PC-9 (cell line): ENCODE data around the gene HSF4.

Experiments used
- EZH2 ChIP-seq: fragments of 200-600 bp; sonication (generic); IDR thresholded peaks from 2 replicates; pipeline ENCODE4 v1.8.0; 2017; ENCODE audit warnings: antibody characterized with exemption, low read depth
- TF ChIP-seq, protein P1 (sequence below): fragments of 200-600 bp; sonication (generic); conservative IDR thresholded peaks from 2 replicates; pipeline ENCODE4 v1.6.1; 2017; ENCODE audit warnings: mixed run types, antibody characterized with exemption, mild to moderate bottlenecking, moderate library complexity

- TF ChIP-seq, protein P1, sequence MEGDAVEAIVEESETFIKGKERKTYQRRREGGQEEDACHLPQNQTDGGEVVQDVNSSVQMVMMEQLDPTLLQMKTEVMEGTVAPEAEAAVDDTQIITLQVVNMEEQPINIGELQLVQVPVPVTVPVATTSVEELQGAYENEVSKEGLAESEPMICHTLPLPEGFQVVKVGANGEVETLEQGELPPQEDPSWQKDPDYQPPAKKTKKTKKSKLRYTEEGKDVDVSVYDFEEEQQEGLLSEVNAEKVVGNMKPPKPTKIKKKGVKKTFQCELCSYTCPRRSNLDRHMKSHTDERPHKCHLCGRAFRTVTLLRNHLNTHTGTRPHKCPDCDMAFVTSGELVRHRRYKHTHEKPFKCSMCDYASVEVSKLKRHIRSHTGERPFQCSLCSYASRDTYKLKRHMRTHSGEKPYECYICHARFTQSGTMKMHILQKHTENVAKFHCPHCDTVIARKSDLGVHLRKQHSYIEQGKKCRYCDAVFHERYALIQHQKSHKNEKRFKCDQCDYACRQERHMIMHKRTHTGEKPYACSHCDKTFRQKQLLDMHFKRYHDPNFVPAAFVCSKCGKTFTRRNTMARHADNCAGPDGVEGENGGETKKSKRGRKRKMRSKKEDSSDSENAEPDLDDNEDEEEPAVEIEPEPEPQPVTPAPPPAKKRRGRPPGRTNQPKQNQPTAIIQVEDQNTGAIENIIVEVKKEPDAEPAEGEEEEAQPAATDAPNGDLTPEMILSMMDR: no peak
- TF ChIP-seq EZH2: no peak
These were observed 22.2 kb upstream of the HSF4 start for GRCh38 chr16:67142342-67142741.
